Smooth muscle cell (in vitro differentiated cells): Measurements from ENCODE around the gene SLC22A12. TPM values are rescaled to one million over a fixed set of nuclear protein-coding genes. Genes with fewer than 3 reads are reported as not detected.

Experiments
- DNase-seq: peaks from one replicate; lab custom pipeline; 2025; ENCODE audit not compliant: unreplicated experiment; lab: John Stamatoyannopoulos, UW
- H2AFZ ChIP-seq: fragments of 200-600 bp; sonication (generic); 2 replicates; pipeline ENCODE4 v1.6.0; 2016; ENCODE audit warnings: antibody characterized with exemption, low read depth, mild to moderate bottlenecking
- H3F3A ChIP-seq: fragments of 200-600 bp; sonication (generic); 2 replicates; pipeline ENCODE4 v1.6.0; 2017; ENCODE audit warnings: antibody characterized with exemption, low read depth
- H3K27ac ChIP-seq: fragments of 200-600 bp; sonication (generic); 2 replicates; pipeline ENCODE4 v1.5.1; 2016; ENCODE audit warnings: low read depth, mild to moderate bottlenecking
- H3K27me3 ChIP-seq: fragments of 200-600 bp; sonication (generic); 2 replicates; pipeline ENCODE4 v1.6.1; 2016; ENCODE audit warnings: low read depth, mild to moderate bottlenecking
- H3K36me3 ChIP-seq: fragments of 200-600 bp; sonication (generic); 2 replicates; pipeline ENCODE4 v1.5.1; 2016; ENCODE audit warnings: low read depth
- H3K4me1 ChIP-seq: fragments of 200-600 bp; sonication (generic); 2 replicates; pipeline ENCODE4 v1.5.1; 2016; ENCODE audit warnings: low read depth
- H3K4me2 ChIP-seq: fragments of 200-600 bp; sonication (generic); 2 replicates; pipeline ENCODE4 v1.6.0; 2016; ENCODE audit warnings: mild to moderate bottlenecking
- H3K4me3 ChIP-seq: fragments of 200-600 bp; sonication (generic); 2 replicates; pipeline ENCODE4 v1.5.1; 2016; ENCODE audit warnings: mild to moderate bottlenecking
- H3K79me2 ChIP-seq: fragments of 200-600 bp; sonication (generic); 2 replicates; pipeline ENCODE4 v1.6.0; 2016; ENCODE audit warnings: low read depth, mild to moderate bottlenecking
- H3K9ac ChIP-seq: fragments of 200-600 bp; sonication (generic); 2 replicates; pipeline ENCODE4 v1.6.0; 2016; ENCODE audit warnings: low read depth
- H3K9me3 ChIP-seq: fragments of 200-600 bp; sonication (generic); replicated peaks from 2 replicates; pipeline ENCODE4 v1.5.1; 2016; ENCODE audit warnings: low read depth
- H4K20me1 ChIP-seq: fragments of 200-600 bp; sonication (generic); 2 replicates; pipeline ENCODE4 v1.6.0; 2016; ENCODE audit warnings: low read depth
- CTCF ChIP-seq: fragments of 200-600 bp; sonication (generic); IDR thresholded peaks from 2 replicates; pipeline ENCODE4 v1.5.1; 2017; ENCODE audit warnings: borderline replicate concordance, mild to moderate bottlenecking, antibody characterized with exemption; ENCODE audit not compliant: insufficient read depth, poor library complexity, severe bottlenecking
- WGBS: methylation state at CpG from one replicate; pipeline ENCODE4 v1.1.7; 2016; ENCODE audit warnings: low lambda C conversion rate; 5-methylcytosine and 5-hydroxymethylcytosine counted together
- polyA plus RNA-seq: library from polyadenylated mRNA; unstranded; fragments of >200 nt; fragmentation: Nextera tagmentation; extraction: Ambion mirVana; gene quantifications from 2 replicates; pipeline ENCODE4 v1.2.1, GENCODE V29; 2016
- total RNA-seq: library from RNA; depleted of rRNA; stranded (reverse); fragments of >200 nt; gene quantifications from 2 replicates; pipeline ENCODE4 v1.2.3, GENCODE V29; 2014

SLC22A12 gene
- total and polyA plus RNA-seq, 2 experiments from 2014 or later, result not detected

GRCh38 chr11:64600281-64600992, 9.4 kb downstream of the SLC22A12 start:
- Histone ChIP-seq H3F3A (no peaks in the 10 kb centered on the region), H3K36me3 (no peaks in the 10 kb centered on the region), H3K27ac (no peak overlapping the region), H3K27me3 (no peaks in the 10 kb centered on the region), H2AFZ (no peak overlapping the region), H3K4me2 (no peak overlapping the region), H3K79me2 (no peaks in the 10 kb centered on the region), H3K9ac (no peak overlapping the region), H3K4me3 (no peak overlapping the region), H3K4me1 (no peaks in the 10 kb centered on the region), H3K9me3 (no peaks in the 10 kb centered on the region), H4K20me1 (no peaks in the 10 kb centered on the region)
- TF ChIP-seq CTCF, result no peak
- DNase-seq, result no peak
- 93% methylated on average over 19 of the region's 19 CpGs for WGBS

- Histone ChIP-seq H3F3A (no peaks in the 10 kb centered on the region), H3K36me3 (no peaks in the 10 kb centered on the region)
- WGBS, result 95% methylated on average over 11 of the region's 12 CpGs
Observed at GRCh38 chr11:64601605-64602465, 10.8 kb downstream of the SLC22A12 start.

GRCh38 chr11:64602466-64603070, 11.5 kb downstream of the SLC22A12 start:
- Histone ChIP-seq H3K4me1 (no peaks in the 10 kb centered on the region), H3F3A (no peaks in the 10 kb centered on the region), H3K4me3 (no peak overlapping the region), H3K9ac (no peak overlapping the region), H4K20me1 (no peaks in the 10 kb centered on the region), H3K27ac (no peak overlapping the region), H2AFZ (no peak overlapping the region), H3K27me3 (no peaks in the 10 kb centered on the region), H3K36me3 (no peaks in the 10 kb centered on the region), H3K4me2 (no peak overlapping the region), H3K79me2 (no peaks in the 10 kb centered on the region), H3K9me3 (no peaks in the 10 kb centered on the region)
- TF ChIP-seq CTCF, result no peak
- DNase-seq, result no peak
- WGBS, result 94% methylated on average over 10 of the region's 10 CpGs

More at GRCh38 chr11:64601605-64602465, 10.8 kb downstream of the SLC22A12 start:
- DNase-seq, result no peak
- Histone ChIP-seq H3K4me2 (no peak overlapping the region), H3K27me3 (no peaks in the 10 kb centered on the region), H2AFZ (no peak overlapping the region), H3K9me3 (no peaks in the 10 kb centered on the region), H3K4me1 (no peaks in the 10 kb centered on the region), H3K79me2 (no peaks in the 10 kb centered on the region), H4K20me1 (no peaks in the 10 kb centered on the region), H3K9ac (no peak overlapping the region), H3K27ac (no peak overlapping the region), H3K4me3 (no peak overlapping the region)
- TF ChIP-seq CTCF, result no peak
